Activated naive CD4-positive, alpha-beta T cell treated with Interleukin-2 at 50 U/mL for 16 hours (primary cell): ENCODE measurements around the gene ROPN1L.
"Not testable (repeated sequence)": the region's sequence is repeated elsewhere in the genome, so short reads cannot be mapped to it uniquely, and the experiment has no call there.

Experiments used
- DNase-seq: peaks from one replicate; pipeline ENCODE4 v3.0.0-alpha.2; 2020

ROPN1L gene

DNA sequence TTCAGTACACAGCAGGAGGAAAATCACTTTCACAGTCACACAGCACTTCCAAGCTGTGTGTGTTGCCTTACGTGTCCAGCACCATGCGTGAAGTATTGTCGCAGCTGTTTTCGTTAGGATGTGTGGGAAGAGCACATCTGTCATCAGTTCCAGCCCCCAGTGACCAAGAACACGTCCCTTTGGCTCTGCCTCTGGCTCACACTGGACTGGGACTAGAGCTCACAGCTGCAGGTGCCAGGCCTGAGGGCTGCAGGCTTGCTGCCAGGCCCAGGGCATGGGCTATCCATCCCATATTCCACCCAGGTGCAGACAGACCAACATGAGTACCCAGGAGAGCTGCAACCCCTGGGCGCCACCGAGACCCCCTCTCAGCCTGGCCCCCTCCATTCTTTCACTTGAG is 61.6 kb downstream of the ROPN1L start:
- DNase-seq: no peak

DNA sequence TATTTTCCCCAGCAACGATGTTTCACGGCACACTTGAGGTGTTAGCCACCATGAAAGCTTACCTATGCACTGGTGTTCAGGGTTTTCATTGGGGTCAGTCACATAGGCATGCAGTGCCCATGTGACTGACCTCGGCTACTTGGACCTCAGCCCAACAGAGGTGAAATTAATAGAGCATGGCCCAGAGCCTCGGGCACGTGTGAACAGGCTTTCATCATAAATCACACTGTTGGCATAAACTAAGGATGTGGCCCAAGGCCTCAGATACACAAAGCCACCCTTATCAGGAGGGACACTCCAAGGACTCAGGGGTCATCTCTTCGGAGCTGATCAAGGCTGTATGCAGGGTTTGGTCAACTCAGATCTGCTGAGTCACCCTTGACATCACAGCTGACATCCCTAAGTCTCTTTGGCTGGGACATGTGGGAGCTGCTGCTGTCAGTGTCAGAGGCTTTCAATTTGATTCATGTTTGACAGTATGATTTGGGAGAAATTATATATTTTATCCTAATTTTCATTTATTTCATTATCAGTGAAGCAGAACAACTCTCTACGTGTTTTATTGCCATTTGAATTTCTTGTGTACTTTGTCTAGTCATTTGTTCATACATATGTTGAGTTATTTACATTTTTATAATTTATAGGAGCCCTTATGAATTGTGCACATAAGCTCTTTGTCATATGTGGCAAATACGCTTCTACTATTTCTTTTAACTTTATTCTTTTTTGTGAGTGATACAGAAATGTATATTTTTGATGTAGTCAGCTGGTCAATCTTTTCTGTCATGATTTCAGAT is 62.5 kb downstream of the ROPN1L start:
- DNase-seq: no peak

DNA sequence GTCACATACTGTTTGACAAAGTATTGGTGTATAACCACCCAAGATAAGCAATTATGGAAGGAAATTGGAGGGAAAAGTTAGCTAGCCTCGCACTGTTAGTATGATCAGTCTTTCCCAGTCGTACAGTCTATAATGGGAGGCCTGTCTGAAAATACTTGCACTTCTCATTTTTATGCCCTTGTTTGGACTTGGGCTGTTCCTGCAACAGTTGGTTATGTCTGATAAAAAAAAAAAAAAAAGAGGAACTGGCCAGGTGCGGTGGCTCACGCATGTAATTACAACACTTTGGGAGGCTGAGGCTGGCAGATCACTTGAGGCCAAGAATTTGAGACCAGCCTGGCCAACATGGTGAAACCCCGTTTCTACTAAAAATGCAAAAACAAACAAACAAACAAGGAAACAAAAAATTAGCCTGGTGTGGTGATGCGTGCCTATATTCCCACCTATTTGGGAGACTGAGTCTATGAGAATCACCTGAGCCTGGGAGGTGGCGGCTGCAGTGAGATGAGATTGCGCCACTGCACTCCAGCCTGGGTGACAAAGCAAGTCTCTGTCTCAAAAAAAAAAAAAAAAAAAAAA is 63.9 kb downstream of the ROPN1L start:
- DNase-seq: no peak

DNA sequence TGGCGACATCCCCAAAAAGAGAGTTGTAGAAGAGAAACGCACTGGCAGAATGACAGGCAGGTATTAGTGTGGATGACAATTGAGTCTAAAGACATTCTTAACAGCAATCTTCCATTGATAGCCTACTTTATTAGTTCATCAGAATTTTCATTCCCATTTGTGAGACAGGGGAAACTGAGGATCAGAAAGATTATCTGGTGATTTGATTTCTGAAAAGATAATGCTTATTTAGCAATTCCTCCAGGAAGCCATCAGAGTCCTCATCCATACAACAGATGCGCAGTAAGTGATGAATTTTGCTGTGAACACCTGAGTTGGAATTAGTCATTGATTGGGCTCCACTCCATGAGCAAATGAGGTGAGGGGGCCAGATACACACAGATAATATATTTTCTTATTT is 64.9 kb downstream of the ROPN1L start:
- no peak for DNase-seq

DNA sequence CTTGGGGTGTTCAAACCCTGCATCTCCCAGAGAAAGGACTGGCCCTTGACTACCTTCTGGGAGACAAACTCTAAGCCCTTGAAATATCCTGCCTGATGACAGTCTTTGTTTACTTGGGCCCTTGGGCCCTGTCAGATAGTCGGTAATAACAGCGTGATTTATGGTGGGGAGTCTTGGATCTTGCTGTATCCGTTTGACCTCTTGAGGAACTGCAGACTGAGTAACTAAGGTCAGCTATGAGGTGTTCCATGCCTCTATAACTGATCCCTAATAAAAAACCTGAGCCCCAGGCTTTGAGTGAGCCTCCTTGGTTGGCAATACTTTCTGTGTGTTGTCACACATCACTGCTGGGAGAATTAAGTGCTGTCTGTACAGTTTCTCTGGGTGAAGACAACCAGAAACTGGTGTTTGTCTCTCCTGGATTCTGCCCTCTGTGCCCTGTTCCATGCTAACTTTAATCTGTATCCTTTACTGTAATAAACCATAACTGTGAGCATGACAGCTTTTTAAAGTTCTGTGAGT is 66.0 kb downstream of the ROPN1L start:
- no peak for DNase-seq

DNA sequence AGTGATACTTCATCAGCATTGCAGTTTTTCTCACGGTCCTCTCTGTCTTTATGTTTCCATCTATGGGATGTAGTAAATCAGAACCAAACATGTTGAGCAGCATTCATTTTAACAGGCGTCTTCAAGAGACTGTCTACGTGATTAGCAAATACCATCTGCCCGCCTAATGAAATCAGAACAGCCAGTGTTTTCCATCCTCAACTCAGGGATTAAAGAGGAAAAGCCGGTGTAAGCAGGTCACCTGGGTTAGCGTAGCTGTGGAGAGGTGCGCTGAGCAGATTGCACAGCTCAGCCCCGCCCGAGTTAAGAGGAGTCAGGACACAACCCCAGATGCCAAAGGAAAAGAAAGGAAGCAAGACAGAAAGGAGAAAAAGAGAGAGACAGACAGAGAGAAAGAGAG is 67.9 kb downstream of the ROPN1L start:
- no peak for DNase-seq

DNA sequence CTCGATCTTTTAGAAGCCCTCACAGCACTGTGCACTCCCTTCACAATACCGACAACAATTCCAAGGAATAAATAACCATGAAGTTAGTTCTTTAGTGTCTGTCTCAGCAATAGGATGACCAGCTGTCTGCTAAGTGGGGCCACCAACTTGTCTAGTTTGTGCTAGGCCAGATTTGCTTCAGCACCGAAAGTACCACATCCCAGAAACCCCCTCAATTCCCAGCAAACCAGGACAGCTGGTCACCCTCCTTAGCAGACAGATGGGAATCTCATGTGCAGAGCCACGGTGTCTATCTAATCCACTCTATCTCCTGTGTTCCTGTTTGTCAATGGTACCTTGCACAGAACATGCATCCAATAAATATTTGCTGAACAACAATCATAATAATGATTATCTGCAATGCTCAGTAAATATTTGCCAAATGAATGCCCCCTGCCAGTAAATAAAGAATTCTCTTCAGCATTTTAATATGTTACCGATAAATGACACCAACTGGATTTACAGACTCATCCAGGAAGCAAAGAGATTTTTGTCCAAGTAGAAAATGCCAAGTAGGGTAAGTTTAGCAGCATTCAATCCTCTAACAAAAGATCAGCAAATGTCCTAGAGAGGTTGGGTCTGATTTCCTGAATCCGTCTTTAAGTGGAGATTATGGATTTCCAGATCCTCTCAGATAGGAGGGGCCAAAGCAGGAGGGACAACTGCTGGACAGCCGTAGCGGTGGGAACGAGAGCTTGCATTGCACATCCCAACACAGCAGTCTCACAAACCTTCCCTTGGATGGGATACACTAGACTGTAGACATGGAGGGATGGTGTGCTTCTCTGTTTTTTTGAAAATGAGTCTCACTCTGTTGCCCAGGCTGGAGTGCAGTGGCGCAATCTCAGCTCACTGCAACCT is 70.3 kb downstream of the ROPN1L start:
- no peak for DNase-seq

DNA sequence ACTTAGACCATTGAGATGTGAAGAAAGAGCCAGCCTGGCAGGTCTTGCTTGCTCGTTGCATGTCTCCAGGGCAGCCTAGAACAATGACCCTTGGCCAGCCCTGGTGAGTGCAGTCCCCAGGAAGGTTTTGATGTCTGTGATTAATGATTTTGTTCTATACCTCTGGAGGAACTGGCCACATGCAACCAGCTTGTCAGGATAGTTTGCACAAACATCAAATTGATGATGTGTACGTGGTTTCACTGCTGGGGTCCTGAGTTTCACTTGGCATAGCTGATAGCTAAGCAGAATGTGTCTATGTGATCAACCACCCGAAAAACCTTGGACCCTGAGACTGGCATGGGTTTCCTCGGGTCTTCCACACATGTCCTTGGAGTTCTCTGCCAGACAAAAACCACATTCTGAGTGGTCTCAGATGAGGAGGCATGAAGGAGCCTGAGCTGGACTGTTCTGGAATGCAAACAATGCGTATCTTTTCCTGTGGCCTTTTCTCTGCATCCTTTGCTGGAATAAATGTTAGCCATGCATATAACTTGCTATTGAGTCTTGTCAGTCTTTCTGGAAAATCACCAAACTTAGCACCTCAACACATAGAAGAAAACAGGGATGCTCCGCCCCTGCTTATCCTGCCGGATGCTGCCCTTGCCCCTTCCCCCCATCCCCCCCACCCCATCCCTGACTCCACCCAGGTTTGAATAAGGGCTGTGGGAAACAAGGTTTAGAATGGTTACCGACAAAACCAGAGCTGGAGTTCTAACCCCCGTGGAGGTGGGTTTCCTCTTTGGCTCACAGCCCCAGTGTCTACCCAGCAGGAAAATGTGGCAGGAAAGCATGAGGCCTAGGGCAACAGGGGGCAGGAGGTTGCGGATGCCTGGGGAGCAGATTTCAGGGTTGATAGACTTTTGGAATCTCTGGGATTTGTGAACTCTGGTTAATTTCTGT is 72.1 kb downstream of the ROPN1L start:
- DNase-seq: no peak

DNA sequence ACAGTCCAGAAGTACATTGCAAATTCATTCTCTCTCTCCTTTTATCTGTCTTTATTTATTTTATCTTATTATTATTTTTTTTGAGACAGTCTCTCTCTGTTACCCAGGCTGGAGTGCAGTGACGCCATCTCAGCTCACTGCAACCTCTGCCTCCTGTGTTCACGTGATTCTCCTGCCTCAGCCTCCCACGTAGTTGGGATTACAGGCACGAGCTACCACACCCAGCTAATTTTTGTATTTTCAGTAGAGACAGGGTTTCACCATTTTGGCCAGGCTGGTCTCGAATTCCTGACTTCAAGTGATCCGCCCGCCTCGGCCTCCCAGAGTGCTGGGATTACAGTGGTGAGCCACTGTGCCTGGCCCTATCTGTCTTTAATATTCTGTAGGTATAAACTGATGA is 72.9 kb downstream of the ROPN1L start:
- DNase-seq: not testable (repeated sequence)
